ENCODE data around the gene TNS3.
A peak's percentile ranks its signal among the peaks of the same experiment; 100 is the strongest.
"Not testable (repeated sequence)": the region's sequence is repeated elsewhere in the genome, so short reads cannot be mapped to it uniquely, and the experiment has no call there.

The TNS3 gene

GRCh38 chr7:47550788-47551470, 31.0 kb downstream of the TNS3 start:
- Mint-ChIP-seq H3K4me3 (no peak overlapping the region), H3K9me3 (peaks cover 2% of the 10 kb centered on the region), H3K4me1 (no peaks in the 10 kb centered on the region), H3K36me3 (no peaks in the 10 kb centered on the region), H3K27ac (no peak overlapping the region), H3K27me3 (no peaks in the 10 kb centered on the region)
- no peak for DNase-seq
- CTCF ChIA-PET, result no interaction called here

GRCh38 chr7:47549916-47550315, 32.0 kb downstream of the TNS3 start:
- CTCF ChIA-PET, result no interaction called here
- H3K27ac Mint-ChIP-seq, result no peak overlapping the region
- no peak overlapping the region for H3K4me3 Mint-ChIP-seq
- no peaks in the 10 kb centered on the region for H3K4me1 Mint-ChIP-seq
- DNase-seq, result no peak
- peaks cover 2% of the 10 kb centered on the region for H3K9me3 Mint-ChIP-seq
- H3K36me3 Mint-ChIP-seq, result no peaks in the 10 kb centered on the region
- H3K27me3 Mint-ChIP-seq, result no peaks in the 10 kb centered on the region

GRCh38 chr7:47549397-47549796, 32.5 kb downstream of the TNS3 start:
- no peaks in the 10 kb centered on the region for H3K4me1 Mint-ChIP-seq
- no peaks in the 10 kb centered on the region for H3K27me3 Mint-ChIP-seq
- no peaks in the 10 kb centered on the region for H3K36me3 Mint-ChIP-seq
- CTCF ChIA-PET, result no interaction called here
- H3K9me3 Mint-ChIP-seq, result peaks cover 1% of the 10 kb centered on the region
- no peak for DNase-seq
- no peak overlapping the region for H3K4me3 Mint-ChIP-seq
- H3K27ac Mint-ChIP-seq, result no peak overlapping the region

GRCh38 chr7:47548546-47548945, 33.4 kb downstream of the TNS3 start:
- Mint-ChIP-seq H3K27ac (no peak overlapping the region), H3K9me3 (no peaks in the 10 kb centered on the region), H3K27me3 (no peaks in the 10 kb centered on the region), H3K4me3 (no peak overlapping the region), H3K4me1 (no peaks in the 10 kb centered on the region), H3K36me3 (no peaks in the 10 kb centered on the region)
- CTCF ChIA-PET, result no interaction called here
- DNase-seq, result no peak

GRCh38 chr7:47546733-47547494, 35.0 kb downstream of the TNS3 start:
- Mint-ChIP-seq H3K27me3 (no peaks in the 10 kb centered on the region), H3K27ac (no peak overlapping the region), H3K36me3 (no peaks in the 10 kb centered on the region), H3K4me1 (no peaks in the 10 kb centered on the region), H3K9me3 (no peaks in the 10 kb centered on the region), H3K4me3 (no peak overlapping the region)
- DNase-seq, result no peak
- CTCF ChIA-PET, result no interaction called here

- Mint-ChIP-seq H3K27me3 (no peaks in the 10 kb centered on the region), H3K27ac (no peak overlapping the region), H3K9me3 (no peaks in the 10 kb centered on the region), H3K36me3 (no peaks in the 10 kb centered on the region), H3K4me1 (no peaks in the 10 kb centered on the region), H3K4me3 (no peak overlapping the region)
- DNase-seq, result no peak
- CTCF ChIA-PET, result no interaction called here
These were observed 35.7 kb downstream of the TNS3 start for GRCh38 chr7:47546171-47546570.

GRCh38 chr7:47544416-47544815, 37.5 kb downstream of the TNS3 start:
- Mint-ChIP-seq H3K9me3 (no peaks in the 10 kb centered on the region), H3K27me3 (peaks cover 3% of the 10 kb centered on the region), H3K27ac (peak overlapping the region; percentile 37), H3K4me3 (no peak overlapping the region), H3K4me1 (no peaks in the 10 kb centered on the region), H3K36me3 (no peaks in the 10 kb centered on the region)
- DNase-seq, result no peak
- CTCF ChIA-PET, result no interaction called here

GRCh38 chr7:47543714-47544113, 38.2 kb downstream of the TNS3 start:
- H3K4me3 Mint-ChIP-seq, result no peak overlapping the region
- H3K4me1 Mint-ChIP-seq, result no peaks in the 10 kb centered on the region
- DNase-seq, result no peak
- H3K27ac Mint-ChIP-seq, result no peak overlapping the region
- CTCF ChIA-PET, result no interaction called here
- H3K9me3 Mint-ChIP-seq, result no peaks in the 10 kb centered on the region
- peaks cover 5% of the 10 kb centered on the region for H3K27me3 Mint-ChIP-seq
- no peaks in the 10 kb centered on the region for H3K36me3 Mint-ChIP-seq

GRCh38 chr7:47543056-47543455, 38.9 kb downstream of the TNS3 start:
- Mint-ChIP-seq H3K36me3 (no peaks in the 10 kb centered on the region), H3K9me3 (no peaks in the 10 kb centered on the region), H3K27ac (no peak overlapping the region), H3K4me1 (no peaks in the 10 kb centered on the region), H3K4me3 (no peak overlapping the region), H3K27me3 (peaks cover 10% of the 10 kb centered on the region)
- no peak for DNase-seq
- CTCF ChIA-PET, result no interaction called here

- Mint-ChIP-seq H3K4me3 (no peak overlapping the region), H3K27me3 (peaks cover 18% of the 10 kb centered on the region), H3K36me3 (no peaks in the 10 kb centered on the region), H3K4me1 (no peaks in the 10 kb centered on the region), H3K9me3 (no peaks in the 10 kb centered on the region), H3K27ac (no peak overlapping the region)
- CTCF ChIA-PET, result no interaction called here
- no peak for DNase-seq
These were observed 39.9 kb downstream of the TNS3 start for GRCh38 chr7:47542051-47542450.

GRCh38 chr7:47541485-47541884, 40.4 kb downstream of the TNS3 start:
- CTCF ChIA-PET, H3K36me3 Mint-ChIP-seq, H3K9me3 Mint-ChIP-seq, DNase-seq, H3K4me1 Mint-ChIP-seq, H3K27ac Mint-ChIP-seq, H3K4me3 Mint-ChIP-seq: not testable (repeated sequence)
- H3K27me3 Mint-ChIP-seq, result peaks cover 20% of the 10 kb centered on the region

- Mint-ChIP-seq H3K4me1 (no peaks in the 10 kb centered on the region), H3K4me3 (no peak overlapping the region), H3K9me3 (no peaks in the 10 kb centered on the region), H3K27me3 (peaks cover 25% of the 10 kb centered on the region), H3K36me3 (no peaks in the 10 kb centered on the region), H3K27ac (no peak overlapping the region)
- DNase-seq, result no peak
- CTCF ChIA-PET, result no interaction called here
These were observed 41.2 kb downstream of the TNS3 start for GRCh38 chr7:47540387-47541350.

- Mint-ChIP-seq H3K4me1 (no peaks in the 10 kb centered on the region), H3K4me3 (no peak overlapping the region), H3K27ac (no peak overlapping the region), H3K27me3 (peaks cover 27% of the 10 kb centered on the region), H3K36me3 (no peaks in the 10 kb centered on the region), H3K9me3 (no peaks in the 10 kb centered on the region)
- DNase-seq, result no peak
- CTCF ChIA-PET, result no interaction called here
These were observed 41.9 kb downstream of the TNS3 start for GRCh38 chr7:47540053-47540386.

GRCh38 chr7:47539398-47540052, 42.4 kb downstream of the TNS3 start:
- CTCF ChIA-PET, result no interaction called here
- no peak for DNase-seq
- H3K4me3 Mint-ChIP-seq, result no peak overlapping the region
- no peaks in the 10 kb centered on the region for H3K36me3 Mint-ChIP-seq
- H3K4me1 Mint-ChIP-seq, result no peaks in the 10 kb centered on the region
- H3K27me3 Mint-ChIP-seq, result peaks cover 27% of the 10 kb centered on the region
- no peak overlapping the region for H3K27ac Mint-ChIP-seq
- no peaks in the 10 kb centered on the region for H3K9me3 Mint-ChIP-seq
